SK-N-SH (cell line): ENCODE results near the gene NCKAP5L. TPM values are rescaled to one million over a fixed set of nuclear protein-coding genes. Genes with fewer than 3 reads are reported as not detected.

Experiments
- CTCF ChIA-PET: fragments of 300-600, 350-600 bp; formaldehyde crosslinking; extraction: SDS; loops from one replicate; lab custom pipeline; 2021; lab: Yijun Ruan, JAX
- POLR2A ChIA-PET: fragments of 350-600 bp; sonication (Branson Sonifier 250); formaldehyde crosslinking; extraction: SDS; loops from one replicate; lab custom pipeline; 2020; ENCODE audit warnings: antibody characterized with exemption, inconsistent platforms; lab: Yijun Ruan, JAX
- DNase-seq: peaks from one replicate; pipeline ENCODE4 v3.0.0; 2012
- H2AFZ ChIP-seq: fragments of 200-600 bp; sonication (generic); 2 replicates; pipeline ENCODE4 v1.8.1; 2016; ENCODE audit warnings: antibody characterized with exemption, mild to moderate bottlenecking, low read depth
- H3F3A ChIP-seq: fragments of 200-600 bp; sonication (generic); replicated peaks from 2 replicates; pipeline ENCODE3; 2016; ENCODE audit warnings: antibody characterized with exemption, mild to moderate bottlenecking; ENCODE audit not compliant: insufficient read depth
- H3K27ac ChIP-seq, 2 experiments: fragments of 200-500 bp in 1 of 2; fragments of 200-600 bp in 1 of 2; sonication (Bioruptor generic) in 1 of 2; sonication (generic), shearing (Covaris generic) in 1 of 2; 2 replicates each; pipeline versions ENCODE4 v1.5.1 to v1.6.1; 2014 to 2016; ENCODE audit warnings: low read depth in 2 of 2, inconsistent platforms in 1 of 2, low read length in 1 of 2, mild to moderate bottlenecking in 1 of 2, mixed read lengths in 1 of 2
- H3K27me3 ChIP-seq: fragments of 200-600 bp; sonication (generic), shearing (Covaris generic); 2 replicates; pipeline ENCODE4 v1.6.1; 2016; ENCODE audit warnings: mixed run types; ENCODE audit not compliant: insufficient read depth
- H3K36me3 ChIP-seq, 2 experiments: fragments of 200-500 bp in 1 of 2; fragments of 200-600 bp in 1 of 2; sonication (Bioruptor generic) in 1 of 2; sonication (generic) in 1 of 2; replicated peaks in 1 of 2; 2 replicates each; pipeline versions ENCODE3 to v1.5.1; 2014 to 2016; ENCODE audit warnings: low read length in 1 of 2, mild to moderate bottlenecking in 1 of 2; ENCODE audit not compliant: insufficient read depth in 2 of 2, control insufficient read depth in 1 of 2
- H3K4me1 ChIP-seq, 2 experiments: fragments of 200-500 bp in 1 of 2; fragments of 200-600 bp in 1 of 2; sonication (Bioruptor generic) in 1 of 2; sonication (generic), shearing (Covaris generic) in 1 of 2; 2 replicates each; pipeline versions ENCODE4 v1.5.1 to v1.6.1; 2014 to 2016; ENCODE audit warnings: low read depth in 1 of 2, low read length in 1 of 2, mixed run types in 1 of 2; ENCODE audit not compliant: insufficient read depth in 2 of 2, control insufficient read depth in 1 of 2
- H3K4me2 ChIP-seq: fragments of 200-600 bp; sonication (generic), shearing (Covaris generic); 2 replicates; pipeline ENCODE4 v1.6.1; 2017; ENCODE audit warnings: mixed run types
- H3K4me3 ChIP-seq, 2 experiments: fragments of 200-500 bp in 1 of 2; fragments of 200-600 bp in 1 of 2; sonication (Bioruptor generic) in 1 of 2; sonication (generic), shearing (Covaris generic) in 1 of 2; 2 replicates each; pipeline versions ENCODE4 v1.5.1 to v1.8.1; 2014 to 2016; ENCODE audit warnings: low read depth in 2 of 2, inconsistent platforms in 1 of 2, low read length in 1 of 2, mild to moderate bottlenecking in 1 of 2, mixed read lengths in 1 of 2, moderate library complexity in 1 of 2
- H3K79me2 ChIP-seq: fragments of 200-600 bp; sonication (generic); 2 replicates; pipeline ENCODE4 v1.8.1; 2017; ENCODE audit warnings: mild to moderate bottlenecking; ENCODE audit not compliant: insufficient read depth
- H3K9ac ChIP-seq: fragments of 200-600 bp; sonication (generic); 2 replicates; pipeline ENCODE4 v1.6.1; 2017; ENCODE audit warnings: mixed run types
- H3K9me2 ChIP-seq: fragments of 200-600 bp; sonication (generic); 2 replicates; pipeline ENCODE4 v1.6.1; 2017; ENCODE audit warnings: mixed run types
- H3K9me3 ChIP-seq: fragments of 200-600 bp; sonication (generic); 2 replicates; pipeline ENCODE4 v1.6.1; 2017; ENCODE audit warnings: mixed run types, mild to moderate bottlenecking, moderate library complexity
- H4K20me1 ChIP-seq: fragments of 200-600 bp; sonication (generic); 2 replicates; pipeline ENCODE4 v1.6.1; 2017; ENCODE audit warnings: mild to moderate bottlenecking, mixed run types; ENCODE audit not compliant: insufficient read depth
- CHD2 ChIP-seq: fragments of 150-350 bp; IDR thresholded peaks from 2 replicates; pipeline ENCODE4 v1.6.1; 2018; ENCODE audit warnings: low read length; ENCODE audit not compliant: partially characterized antibody
- EZH2phosphoT487 ChIP-seq: fragments of 200-600 bp; sonication (generic); IDR thresholded peaks from 2 replicates; pipeline ENCODE4 v1.6.1; 2017; ENCODE audit warnings: low read depth, mixed run types, mild to moderate bottlenecking, antibody characterized with exemption, moderate library complexity, borderline replicate concordance
- FOXJ3 ChIP-seq: sonication (generic); formaldehyde crosslinking; IDR thresholded peaks from 2 replicates; pipeline ENCODE4 v1.5.1; 2020; ENCODE audit warnings: mild to moderate bottlenecking, missing genetic modification reagents
- GABPA ChIP-seq: IDR thresholded peaks from 2 replicates; pipeline ENCODE4 v1.4.0; 2012; ENCODE audit warnings: low read depth, mild to moderate bottlenecking
- JUND ChIP-seq: IDR thresholded peaks from 2 replicates; pipeline ENCODE4 v1.4.0; 2012
- MXI1 ChIP-seq: IDR thresholded peaks from 2 replicates; pipeline ENCODE4 v1.6.1; 2012; ENCODE audit warnings: mild to moderate bottlenecking, low read depth, low read length, improper control_type of control experiment
- PBX3 ChIP-seq: IDR thresholded peaks from 2 replicates; pipeline ENCODE4; 2012
- RCOR1 ChIP-seq: fragments of 150-350 bp; IDR thresholded peaks from 2 replicates; pipeline ENCODE4 v1.6.1; 2017; ENCODE audit warnings: antibody characterized with exemption, low read length
- RFX5 ChIP-seq: IDR thresholded peaks from 2 replicates; pipeline ENCODE4 v1.6.1; 2012; ENCODE audit warnings: mild to moderate bottlenecking, improper control_type of control experiment, low read length
- SMC3 ChIP-seq: IDR thresholded peaks from 2 replicates; pipeline ENCODE4 v1.6.1; 2012; ENCODE audit warnings: low read depth, low read length, improper control_type of control experiment
- WGBS: methylation state at CpG from one replicate; pipeline ENCODE4 v1.1.6; 2017; ENCODE audit warnings: low lambda C conversion rate; 5-methylcytosine and 5-hydroxymethylcytosine counted together
- polyA plus RNA-seq, 3 experiments: library from polyadenylated mRNA; depleted of rRNA; stranded (reverse); fragments of >200 nt; gene quantifications; 2 replicates each; pipeline ENCODE4 v1.2.3, GENCODE V29; 2012
- TF ChIP-seq, protein P1 (sequence below): IDR thresholded peaks from 2 replicates; pipeline ENCODE4 v1.4.0; 2012; ENCODE audit warnings: low read depth, borderline replicate concordance
- TF ChIP-seq, protein P2 (sequence below): IDR thresholded peaks from 2 replicates; pipeline ENCODE4 v1.6.1; 2012; ENCODE audit warnings: mild to moderate bottlenecking, low read depth, low read length, moderate library complexity

Gene NCKAP5L
- polyA plus RNA-seq, 1 of the 3 experiments (the other 2 are of a cell fraction), result 8.9 TPM

DNA sequence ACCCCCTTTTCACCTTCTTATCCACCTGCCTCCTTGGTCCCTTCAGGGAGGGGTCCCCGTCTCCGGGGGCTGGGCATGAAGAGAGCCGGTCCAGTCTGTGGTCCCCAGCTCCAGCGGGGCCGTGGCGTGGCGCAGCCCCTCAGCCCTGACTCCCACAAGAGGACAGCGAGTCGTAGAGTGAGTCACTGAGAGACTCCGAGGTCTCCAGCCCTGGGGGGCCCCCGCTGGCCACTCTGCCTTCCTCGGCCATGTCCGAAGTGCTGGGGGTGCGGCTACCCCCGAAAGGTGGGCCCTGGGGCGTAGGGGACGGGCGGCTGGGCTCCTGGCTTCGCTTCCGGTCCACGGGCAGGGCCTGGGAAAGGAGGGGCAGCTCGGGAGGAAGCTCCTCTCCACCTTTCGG is 36.5 kb downstream of the NCKAP5L start:
- Histone ChIP-seq H3K4me1 (no peaks in the 10 kb centered on the region), H3K27ac (no peak overlapping the region), H3K9me3 (no peaks in the 10 kb centered on the region), H2AFZ (no peak overlapping the region), H3K79me2 (no peaks in the 10 kb centered on the region), H3K4me3 (no peak overlapping the region), H3K36me3 (peaks cover 9 to 36% of the 10 kb centered on the region in 2 experiments), H3K9ac (no peak overlapping the region), H3K4me2 (no peak overlapping the region), H3K27me3 (no peaks in the 10 kb centered on the region), H3F3A (peaks cover 4% of the 10 kb centered on the region), H3K9me2 (no peaks in the 10 kb centered on the region), H4K20me1 (no peaks in the 10 kb centered on the region)
- CTCF ChIA-PET, result interaction anchor here (0.6 to 2.4 kb wide), 3 partner anchors 11 to 48 kb away, joined by 3 to 7 read pairs (median 3); no protein-coding TSS in a partner anchor
- 80% methylated on average over 13 of the region's 23 CpGs for WGBS
- TF ChIP-seq, protein P1, sequence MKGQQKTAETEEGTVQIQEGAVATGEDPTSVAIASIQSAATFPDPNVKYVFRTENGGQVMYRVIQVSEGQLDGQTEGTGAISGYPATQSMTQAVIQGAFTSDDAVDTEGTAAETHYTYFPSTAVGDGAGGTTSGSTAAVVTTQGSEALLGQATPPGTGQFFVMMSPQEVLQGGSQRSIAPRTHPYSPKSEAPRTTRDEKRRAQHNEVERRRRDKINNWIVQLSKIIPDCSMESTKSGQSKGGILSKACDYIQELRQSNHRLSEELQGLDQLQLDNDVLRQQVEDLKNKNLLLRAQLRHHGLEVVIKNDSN, result no peak
- TF ChIP-seq EZH2phosphoT487, result no peak
- TF ChIP-seq RCOR1, result no peak
- no peak for TF ChIP-seq CHD2
- TF ChIP-seq RFX5, result no peak
- POLR2A ChIA-PET, result no interaction called here
- no peak for DNase-seq

- POLR2A ChIA-PET, result no interaction called here
- TF ChIP-seq, protein P2, sequence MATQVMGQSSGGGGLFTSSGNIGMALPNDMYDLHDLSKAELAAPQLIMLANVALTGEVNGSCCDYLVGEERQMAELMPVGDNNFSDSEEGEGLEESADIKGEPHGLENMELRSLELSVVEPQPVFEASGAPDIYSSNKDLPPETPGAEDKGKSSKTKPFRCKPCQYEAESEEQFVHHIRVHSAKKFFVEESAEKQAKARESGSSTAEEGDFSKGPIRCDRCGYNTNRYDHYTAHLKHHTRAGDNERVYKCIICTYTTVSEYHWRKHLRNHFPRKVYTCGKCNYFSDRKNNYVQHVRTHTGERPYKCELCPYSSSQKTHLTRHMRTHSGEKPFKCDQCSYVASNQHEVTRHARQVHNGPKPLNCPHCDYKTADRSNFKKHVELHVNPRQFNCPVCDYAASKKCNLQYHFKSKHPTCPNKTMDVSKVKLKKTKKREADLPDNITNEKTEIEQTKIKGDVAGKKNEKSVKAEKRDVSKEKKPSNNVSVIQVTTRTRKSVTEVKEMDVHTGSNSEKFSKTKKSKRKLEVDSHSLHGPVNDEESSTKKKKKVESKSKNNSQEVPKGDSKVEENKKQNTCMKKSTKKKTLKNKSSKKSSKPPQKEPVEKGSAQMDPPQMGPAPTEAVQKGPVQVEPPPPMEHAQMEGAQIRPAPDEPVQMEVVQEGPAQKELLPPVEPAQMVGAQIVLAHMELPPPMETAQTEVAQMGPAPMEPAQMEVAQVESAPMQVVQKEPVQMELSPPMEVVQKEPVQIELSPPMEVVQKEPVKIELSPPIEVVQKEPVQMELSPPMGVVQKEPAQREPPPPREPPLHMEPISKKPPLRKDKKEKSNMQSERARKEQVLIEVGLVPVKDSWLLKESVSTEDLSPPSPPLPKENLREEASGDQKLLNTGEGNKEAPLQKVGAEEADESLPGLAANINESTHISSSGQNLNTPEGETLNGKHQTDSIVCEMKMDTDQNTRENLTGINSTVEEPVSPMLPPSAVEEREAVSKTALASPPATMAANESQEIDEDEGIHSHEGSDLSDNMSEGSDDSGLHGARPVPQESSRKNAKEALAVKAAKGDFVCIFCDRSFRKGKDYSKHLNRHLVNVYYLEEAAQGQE, result no peak
- no peak for TF ChIP-seq PBX3
- TF ChIP-seq, protein P1, result no peak
- no peak for TF ChIP-seq GABPA
- no peak for TF ChIP-seq FOXJ3
- no peak for TF ChIP-seq CHD2
- TF ChIP-seq MXI1, result no peak
- TF ChIP-seq SMC3, result no peak
- TF ChIP-seq JUND, result no peak
- no peak for TF ChIP-seq EZH2phosphoT487
- TF ChIP-seq, all 33 proteins: peak for 0
- H3K27ac ChIP-seq, result no peak overlapping the region
- no peak overlapping the region for H3K4me3 ChIP-seq
- peaks cover 9 to 28% of the 10 kb centered on the region in 2 experiments for H3K36me3 ChIP-seq
- no peaks in the 10 kb centered on the region for H4K20me1 ChIP-seq
- H3K9me2 ChIP-seq, result no peaks in the 10 kb centered on the region
- H3K79me2 ChIP-seq, result no peaks in the 10 kb centered on the region
- no peaks in the 10 kb centered on the region for H3K27me3 ChIP-seq
- no peaks in the 10 kb centered on the region for H3K9me3 ChIP-seq
- H2AFZ ChIP-seq, result no peak overlapping the region
- CTCF ChIA-PET, result interaction anchor here (1.1 to 2.4 kb wide), 2 partner anchors 13 to 48 kb away, joined by 3 to 7 read pairs; no protein-coding TSS in a partner anchor
- H3K4me2 ChIP-seq, result no peak overlapping the region
- no peak overlapping the region for H3K9ac ChIP-seq
- H3K4me1 ChIP-seq, result no peaks in the 10 kb centered on the region
- peaks cover 4% of the 10 kb centered on the region for H3F3A ChIP-seq
- DNase-seq, result no peak
- whole genome bisulfite sequencing, result 92% methylated on average over 21 of the region's 22 CpGs
Observed at GRCh38 chr12:49790741-49791555, 37.3 kb downstream of the NCKAP5L start.
